ENCODE results near the gene AMPD3. TPM values are rescaled to one million over a fixed set of nuclear protein-coding genes. Genes with fewer than 3 reads are reported as not detected.
A peak's percentile ranks its signal among the peaks of the same experiment; 100 is the strongest.

The AMPD3 gene
- total RNA-seq, 1 experiment from 2014 or later = 12.5 TPM

DNA sequence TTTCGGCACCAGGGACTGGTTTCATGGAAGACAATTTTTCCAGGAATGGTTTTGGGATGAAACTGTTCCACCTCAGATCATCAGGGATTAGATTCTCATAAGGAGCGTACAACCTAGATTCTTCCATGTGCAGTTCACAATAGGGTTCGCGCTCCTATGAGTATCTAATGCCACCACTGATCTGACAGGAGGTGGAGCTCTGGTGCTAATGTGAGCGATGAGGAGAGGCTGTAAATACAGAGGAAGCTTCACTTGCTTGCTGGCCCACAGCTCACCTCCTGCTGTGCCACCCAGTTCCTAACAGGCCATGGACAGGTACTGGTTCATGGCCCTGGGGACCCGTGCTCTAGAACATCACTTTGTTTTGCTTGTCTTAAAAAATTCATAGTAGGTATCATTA is 41.8 kb upstream of the AMPD3 start:
- H3K36me3 ChIP-seq (ENCODE audit: control insufficient read depth, insufficient read depth, low read length) = no peaks in the 10 kb centered on the region
- CTCF ChIA-PET = interaction anchor here (0.6 to 1.3 kb wide), 6 partner anchors 23 to 323 kb away, joined by 3 to 8 read pairs (median 4); no protein-coding TSS in a partner anchor
- H3K4me1 ChIP-seq (ENCODE audit: control insufficient read depth, insufficient read depth, low read length) = no peaks in the 10 kb centered on the region
- intact Hi-C loops (cut with micrococcal nuclease; ENCODE audit: unreplicated experiment) (no loop called here), in situ Hi-C loops (cut with HindIII; ENCODE audit: low pct_unique_long_range_greater_than_20kb, low sequenced_read_pairs) (no loop called here)
- peak; percentile 78 for ATAC-seq
- no peak overlapping the region for H3K4me3 ChIP-seq (ENCODE audit: low read depth in 2 of 2, low read length in 2 of 2)
- H3K27ac ChIP-seq (ENCODE audit: low read length) = no peak overlapping the region
- H3K9me3 ChIP-seq (ENCODE audit: control insufficient read depth, insufficient read depth, low read depth, low read length) = no peaks in the 10 kb centered on the region
- POLR2A ChIA-PET = no interaction called here
- peak; percentile 32 for DNase-seq (ENCODE audit: low read depth, low spot score)
- BruUV-seq (replicated peaks) = no TSS peak
- H3K27me3 ChIP-seq (ENCODE audit: control insufficient read depth, insufficient read depth, low read length) = no peaks in the 10 kb centered on the region
- peak; percentile 70 for TF ChIP-seq CTCF (IDR thresholded peaks at IDR 0.05)
- no peak for TF ChIP-seq SIN3A (IDR thresholded peaks at IDR 0.05; ENCODE audit: borderline replicate concordance, insufficient read depth, low read depth, low read length)
- TF ChIP-seq REST (IDR thresholded peaks at IDR 0.05; ENCODE audit: insufficient read depth in 1 of 2, low read depth in 2 of 2, low read length in 1 of 2) = no peak

GRCh38 chr11:10414181-10414580 is 40.9 kb upstream of the AMPD3 start:
- ATAC-seq (no peak), DNase-seq (ENCODE audit: low read depth, low spot score) (no peak)
- intact Hi-C loops (cut with micrococcal nuclease; ENCODE audit: unreplicated experiment) = no loop called here
- no peaks in the 10 kb centered on the region for H3K9me3 ChIP-seq (ENCODE audit: control insufficient read depth, insufficient read depth, low read depth, low read length)
- no peak for TF ChIP-seq CTCF (IDR thresholded peaks at IDR 0.05)
- no peak for TF ChIP-seq SIN3A (IDR thresholded peaks at IDR 0.05; ENCODE audit: borderline replicate concordance, insufficient read depth, low read depth, low read length)
- no peak for TF ChIP-seq POLR2AphosphoS5 (IDR thresholded peaks at IDR 0.05; ENCODE audit: low read depth, low read length)
- no peak for TF ChIP-seq TCF7L2 (IDR thresholded peaks at IDR 0.05; ENCODE audit: low read depth, low read length)
- no peak for TF ChIP-seq REST (IDR thresholded peaks at IDR 0.05; ENCODE audit: insufficient read depth in 1 of 2, low read depth in 2 of 2, low read length in 1 of 2)
- no peaks in the 10 kb centered on the region for H3K4me1 ChIP-seq (ENCODE audit: control insufficient read depth, insufficient read depth, low read length)
- H3K4me3 ChIP-seq (ENCODE audit: low read depth in 2 of 2, low read length in 2 of 2) = no peak overlapping the region
- H3K27me3 ChIP-seq (ENCODE audit: control insufficient read depth, insufficient read depth, low read length) = peaks cover 6% of the 10 kb centered on the region; the same call in 1 of the 2 replicates
- BruUV-seq (replicated peaks) = no TSS peak
- no peaks in the 10 kb centered on the region for H3K36me3 ChIP-seq (ENCODE audit: control insufficient read depth, insufficient read depth, low read length)
- in situ Hi-C loops (cut with HindIII; ENCODE audit: low pct_unique_long_range_greater_than_20kb, low sequenced_read_pairs) = no loop called here
- no peak overlapping the region for H3K27ac ChIP-seq (ENCODE audit: low read length)
- CTCF ChIA-PET = interaction anchor here (0.5 to 1.3 kb wide), 6 partner anchors 22 to 321 kb away, joined by 3 to 8 read pairs (median 4); no protein-coding TSS in a partner anchor
- POLR2A ChIA-PET = interaction anchor here (0.5 kb wide), 1 partner anchor 1006 kb away, joined by 3 read pairs; no protein-coding TSS in a partner anchor

Measured in Panc1 (cell line).